HEK293T (cell line): ENCODE measurements around the gene GRID1.

Source experiments
- CTBP1 ChIP-seq: fragments of 450-650 bp; IDR thresholded peaks from 2 replicates; pipeline ENCODE4 v1.6.1; 2016; ENCODE audit warnings: borderline replicate concordance
- FOXK2 ChIP-seq: fragments of 450-650 bp; IDR thresholded peaks from 2 replicates; pipeline ENCODE4 v1.6.1; 2016; ENCODE audit warnings: mild to moderate bottlenecking
- HDGF ChIP-seq: fragments of 450-650 bp; IDR thresholded peaks from 2 replicates; pipeline ENCODE4 v1.6.1; 2017; ENCODE audit warnings: antibody characterized with exemption, borderline replicate concordance

GRCh38 chr10:86020134-86020533, 346.5 kb downstream of the GRID1 start:
- TF ChIP-seq CTBP1 (no peak), FOXK2 (no peak), HDGF (no peak)
